GM19438 (cell line): ENCODE data around the gene IGLL1.
"Not testable (repeated sequence)": the region's sequence is repeated elsewhere in the genome, so short reads cannot be mapped to it uniquely, and the experiment has no call there.

ENCODE experiments used
- ATAC-seq: cut with Tn5 transposase; IDR thresholded peaks from one replicate; pipeline ENCODE4 v1.9.1; 2021; ENCODE audit warnings: low read depth; ENCODE audit not compliant: unreplicated experiment

The IGLL1 gene

GRCh38 chr22:23591846-23592245, 11.8 kb upstream of the IGLL1 start:
- ATAC-seq: no peak

DNA sequence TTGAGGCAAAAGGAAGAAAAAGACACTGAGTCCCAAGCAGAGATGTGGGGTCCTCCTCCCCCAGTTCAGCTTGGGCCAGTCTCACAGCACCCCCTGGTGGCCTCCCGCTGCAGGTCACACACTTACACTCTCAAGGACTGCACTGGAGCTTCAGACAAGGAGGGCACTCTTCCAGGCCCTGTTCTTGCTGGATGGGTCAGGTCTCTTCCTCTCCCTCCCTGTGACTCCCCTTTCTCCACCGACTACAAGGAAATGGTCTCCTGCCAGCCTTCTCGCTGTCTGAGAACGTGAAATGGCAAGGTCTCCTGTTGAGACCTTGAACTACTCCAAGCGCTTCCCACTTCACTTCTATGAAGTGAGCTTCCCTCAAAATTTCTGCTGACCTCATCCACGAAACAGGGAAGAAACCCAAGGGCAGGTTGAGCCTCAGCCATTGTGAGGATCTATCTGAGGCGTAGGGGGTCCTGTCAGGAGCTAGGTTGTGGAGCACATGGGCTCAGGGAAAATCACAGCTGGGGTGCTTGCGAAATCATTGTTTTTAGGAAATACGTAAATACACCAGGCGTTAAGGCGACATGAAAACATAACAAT, 11.2 kb upstream of the IGLL1 start:
- ATAC-seq: no peak

GRCh38 chr22:23583836-23584235, 3.7 kb upstream of the IGLL1 start:
- ATAC-seq: no peak

- no peak for ATAC-seq
Observed at GRCh38 chr22:23583153-23583552, 3.1 kb upstream of the IGLL1 start.

- no peak for ATAC-seq
Observed at GRCh38 chr22:23581260-23581650, 1.2 kb upstream of the IGLL1 start.

DNA sequence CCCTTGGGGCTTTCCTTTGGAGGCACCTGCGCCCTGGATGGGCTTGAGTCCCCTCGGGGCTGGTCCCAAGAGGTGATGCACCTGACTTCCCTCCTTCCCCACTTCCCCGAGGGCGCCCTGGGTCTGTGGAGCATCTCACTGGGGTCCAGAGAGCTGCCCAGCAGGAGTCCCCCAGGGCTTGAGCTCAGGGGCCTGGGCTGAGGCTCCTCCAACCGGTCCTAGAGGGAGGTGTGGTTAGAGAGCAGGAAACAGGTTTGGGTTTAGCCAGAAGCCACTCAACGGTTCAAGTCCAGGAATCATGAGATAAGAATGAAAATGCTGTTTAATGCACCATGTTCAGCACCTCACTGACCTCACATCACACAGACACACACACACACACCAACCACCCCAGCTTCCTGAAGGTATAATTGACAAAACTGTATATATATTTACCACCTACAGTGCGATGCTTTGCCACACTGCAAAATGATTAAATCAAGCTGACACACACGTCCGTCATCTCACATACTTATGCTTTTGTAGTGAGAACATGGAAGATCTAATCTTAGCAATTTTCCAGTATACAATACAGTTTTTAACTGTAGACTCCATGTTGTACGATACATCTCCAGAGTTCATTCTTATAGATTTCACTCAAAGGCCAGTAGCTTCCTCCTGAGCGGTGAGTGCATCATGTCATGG, 628 bp upstream of the IGLL1 start:
- no peak for ATAC-seq

GRCh38 chr22:23579280-23579679, 810 bp downstream of the IGLL1 start:
- no peak for ATAC-seq

GRCh38 chr22:23578306-23578705, 1.8 kb downstream of the IGLL1 start:
- ATAC-seq: no peak

GRCh38 chr22:23576681-23577080, 3.4 kb downstream of the IGLL1 start:
- no peak for ATAC-seq

DNA sequence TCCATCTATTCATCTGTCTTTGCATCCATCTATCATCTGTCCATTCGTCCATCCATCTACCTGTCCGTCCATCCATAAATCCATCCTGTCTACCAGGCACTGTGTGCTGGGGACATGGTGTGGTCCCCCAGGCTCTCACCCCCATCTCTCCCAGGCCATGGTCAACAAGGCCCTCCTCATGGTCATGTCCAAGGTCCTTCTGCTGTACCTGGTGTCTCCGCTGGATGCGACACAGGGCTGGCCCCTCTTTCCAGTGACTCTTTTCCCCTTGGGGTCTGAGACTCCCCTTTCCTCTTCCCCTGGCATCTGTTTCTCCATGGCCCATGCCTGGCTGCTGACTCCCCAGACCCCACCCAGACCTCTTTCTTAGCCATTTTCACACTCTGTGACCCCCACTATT, 4.5 kb downstream of the IGLL1 start:
- ATAC-seq: no peak

GRCh38 chr22:23574877-23575276, 5.2 kb downstream of the IGLL1 start:
- no peak for ATAC-seq

DNA sequence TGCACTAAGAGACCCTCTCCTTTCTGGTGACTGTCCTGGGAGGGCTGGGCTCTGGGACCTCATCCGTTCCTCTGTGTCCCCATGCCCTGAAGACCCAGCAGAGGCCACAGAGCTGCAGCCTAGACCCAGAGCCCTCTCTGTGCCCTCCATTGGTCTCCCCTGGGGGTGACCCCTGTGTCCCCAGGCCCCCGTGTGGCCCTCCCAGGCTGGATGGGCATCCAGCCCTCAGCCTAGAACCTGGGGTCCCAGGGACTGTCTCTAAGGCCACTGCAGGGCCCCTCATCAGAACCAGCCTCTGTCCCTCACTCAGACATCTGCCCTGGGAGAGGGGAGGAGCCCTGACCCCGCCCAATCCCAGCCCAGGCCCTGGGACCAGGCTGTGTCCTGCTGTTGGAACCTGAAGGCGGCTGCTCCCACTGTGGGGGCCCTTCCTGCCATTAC, 5.7 kb downstream of the IGLL1 start:
- ATAC-seq: no peak

- not testable (repeated sequence) for ATAC-seq
Observed at GRCh38 chr22:23573701-23574235, 6.3 kb downstream of the IGLL1 start.

DNA sequence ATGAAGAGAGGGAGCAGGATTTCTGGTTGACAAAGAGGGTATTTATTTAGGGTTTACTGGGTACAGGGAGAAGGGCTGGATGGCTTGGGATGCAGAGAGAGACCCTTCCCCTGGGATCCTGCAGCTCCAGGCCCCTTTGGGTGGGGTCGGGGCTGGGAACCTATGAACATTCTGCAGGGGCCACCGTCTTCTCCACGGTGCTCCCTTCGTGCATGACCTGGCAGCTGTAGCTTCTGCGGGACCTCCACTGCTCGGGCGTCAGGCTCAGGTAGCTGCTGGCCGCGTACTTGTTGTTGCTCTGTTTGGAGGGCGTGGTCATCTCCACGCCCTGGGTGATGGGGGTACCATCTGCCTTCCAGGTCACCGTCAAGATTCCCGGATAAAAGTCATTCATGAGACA, 7.0 kb downstream of the IGLL1 start:
- not testable (repeated sequence) for ATAC-seq

DNA sequence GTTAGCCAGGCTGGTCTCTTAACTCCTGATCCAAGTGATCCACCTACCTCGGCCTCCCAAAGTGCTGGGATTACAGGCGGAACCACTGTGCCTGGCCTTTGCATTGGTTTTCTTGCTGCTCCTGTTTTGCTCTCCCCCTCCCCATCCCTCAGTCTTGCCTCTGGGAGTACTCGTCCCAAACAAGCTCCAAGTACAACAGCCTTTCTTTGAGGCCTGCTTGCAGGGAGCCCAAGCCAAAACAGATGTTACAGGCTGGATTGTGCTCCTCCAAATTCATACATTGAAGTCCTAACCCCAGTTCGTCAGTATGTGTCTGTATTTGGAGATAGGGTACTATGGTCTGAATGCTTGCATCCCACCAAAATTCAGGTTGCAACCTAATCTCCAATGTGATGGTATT, 8.6 kb downstream of the IGLL1 start:
- no peak for ATAC-seq

DNA sequence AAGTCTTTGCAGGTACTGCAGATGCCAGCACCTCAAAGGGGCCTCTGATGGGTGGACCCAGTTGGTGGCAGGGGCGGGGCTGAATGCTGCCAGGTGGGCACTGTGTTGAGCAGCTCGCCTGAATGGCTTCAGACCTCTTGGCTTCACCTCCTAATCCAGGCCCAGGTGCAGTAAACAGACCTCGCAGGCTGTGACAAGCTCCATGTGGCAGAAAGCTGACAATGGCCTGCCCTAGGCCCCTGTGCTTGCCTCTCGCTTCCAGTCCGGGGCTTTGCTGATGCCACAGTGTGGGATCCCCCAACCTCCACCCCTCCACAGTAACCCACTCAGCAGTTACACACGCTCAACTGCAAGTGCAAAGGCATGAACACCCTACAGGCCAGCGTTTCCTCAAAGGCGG, 9.4 kb downstream of the IGLL1 start:
- ATAC-seq: no peak

DNA sequence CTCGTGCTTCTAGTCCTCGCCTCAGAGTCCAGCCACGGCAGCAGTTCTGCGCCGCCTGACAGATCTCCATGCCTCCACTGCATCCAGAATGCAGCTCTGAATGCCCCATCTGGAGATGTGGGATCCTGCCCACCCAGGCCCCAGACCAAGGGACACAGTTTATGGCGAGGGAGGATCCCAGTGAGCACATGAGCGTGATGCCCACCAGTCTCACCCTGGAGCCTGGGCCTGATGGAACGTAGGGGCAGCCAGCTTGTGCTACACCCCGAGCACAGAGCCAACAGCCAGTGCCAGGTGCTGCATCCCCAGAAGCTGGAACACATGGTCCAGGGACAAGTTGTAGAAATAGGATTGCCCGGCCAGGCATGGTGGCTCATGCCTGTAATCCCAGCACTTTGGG, 10.4 kb downstream of the IGLL1 start:
- no peak for ATAC-seq

DNA sequence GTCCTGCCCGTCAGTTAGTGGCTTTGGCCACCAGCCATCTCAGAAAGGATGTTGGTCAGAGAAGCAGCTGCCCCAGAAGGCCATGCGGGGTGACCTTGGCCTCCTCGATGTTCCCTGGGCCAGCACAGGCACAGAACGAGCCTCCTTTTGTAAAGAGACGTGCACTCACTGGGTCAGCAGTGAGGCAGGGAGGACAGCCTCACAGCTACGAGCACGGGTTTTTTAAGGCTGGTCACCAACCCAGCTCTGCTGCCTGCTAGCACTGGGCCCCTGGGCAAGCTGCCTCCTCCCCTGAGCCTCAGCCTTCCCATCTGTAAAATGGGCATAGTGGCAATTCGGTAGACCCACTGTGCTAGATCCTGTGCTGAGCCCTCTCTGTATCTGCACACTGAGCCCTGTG, 10.8 kb downstream of the IGLL1 start:
- no peak for ATAC-seq

DNA sequence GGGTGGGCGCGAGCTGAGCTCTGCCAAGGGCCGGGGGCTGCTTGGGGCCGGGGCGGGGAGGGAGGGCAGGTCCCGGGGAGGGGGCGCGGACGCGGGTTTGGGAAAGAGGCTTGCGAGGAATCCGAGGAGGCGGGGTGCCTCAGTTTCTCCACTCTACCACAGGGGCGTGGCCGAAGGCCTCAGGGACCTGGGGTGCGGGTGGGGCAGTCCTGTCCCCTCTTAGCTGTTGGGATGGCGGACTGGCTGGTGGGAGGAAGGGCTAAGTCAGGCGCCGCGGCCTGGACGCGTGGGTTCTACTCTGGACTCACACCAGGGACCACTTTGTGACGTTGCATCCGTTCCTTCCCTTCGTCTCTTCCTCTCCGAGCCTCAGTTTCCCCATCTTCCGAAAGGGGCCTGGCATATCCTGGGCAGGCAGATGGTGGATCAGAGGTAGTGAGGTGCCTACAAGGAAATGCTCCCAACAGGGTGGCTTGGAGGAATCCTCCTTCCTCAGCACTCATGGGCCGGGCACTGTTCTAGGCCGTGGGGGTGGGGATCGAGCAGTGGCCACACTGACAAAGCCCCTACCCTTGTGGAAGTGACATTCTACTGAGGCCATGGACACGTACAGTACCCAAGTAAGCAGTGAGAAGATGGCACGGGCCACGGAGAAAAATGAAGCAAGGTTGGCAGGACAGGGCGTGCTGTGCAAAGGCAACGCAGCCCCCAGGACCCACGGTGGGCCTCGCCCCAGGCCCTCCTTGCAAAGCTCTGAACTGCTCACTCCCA, 13.2 kb downstream of the IGLL1 start:
- no peak for ATAC-seq

GRCh38 chr22:23565915-23566704, 14.0 kb downstream of the IGLL1 start:
- no peak for ATAC-seq
